Measurements from ENCODE around the gene F5. TPM values are rescaled to one million over a fixed set of nuclear protein-coding genes. Genes with fewer than 3 reads are reported as not detected.

F5 gene
- total RNA-seq, 1 experiment from 2014 or later, result not detected

- Histone ChIP-seq H3K36me3 (replicated peaks; ENCODE audit: control insufficient read depth, insufficient read depth, low read length) (no peaks in the 10 kb centered on the region), H3K27me3 (ENCODE audit: control insufficient read depth, insufficient read depth, low read length) (no peaks in the 10 kb centered on the region), H3K4me3 (ENCODE audit: insufficient read depth, low read depth, low read length) (no peak overlapping the region)
- no peak for DNase-seq
Observed at GRCh38 chr1:169494343-169494742, 91.9 kb downstream of the F5 start.

DNA sequence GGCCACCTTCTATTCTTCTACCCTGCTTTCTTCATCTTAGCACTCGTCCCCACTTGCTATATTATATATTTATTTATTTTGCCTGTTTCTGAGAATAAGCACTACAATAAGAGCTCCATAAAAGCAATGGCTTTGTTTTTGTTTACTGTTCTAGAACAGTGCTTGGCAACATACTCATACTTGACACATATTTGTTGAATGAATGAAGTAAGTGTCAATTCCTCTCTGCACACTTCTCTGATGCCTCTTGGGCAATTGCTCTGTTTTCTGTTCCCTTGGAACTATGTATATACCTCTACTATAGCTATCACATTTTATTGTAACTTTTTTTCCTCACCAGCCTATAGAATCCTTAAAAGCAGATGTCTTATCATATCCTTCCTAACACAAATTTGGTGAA is 93.0 kb downstream of the F5 start:
- no peak overlapping the region for H3K4me3 ChIP-seq (ENCODE audit: insufficient read depth, low read depth, low read length)
- DNase-seq, result no peak
- H3K27me3 ChIP-seq (ENCODE audit: control insufficient read depth, insufficient read depth, low read length), result no peaks in the 10 kb centered on the region
- no peaks in the 10 kb centered on the region for H3K36me3 ChIP-seq (replicated peaks; ENCODE audit: control insufficient read depth, insufficient read depth, low read length)

GRCh38 chr1:169491845-169492281 is 94.4 kb downstream of the F5 start:
- no peak for DNase-seq
- no peaks in the 10 kb centered on the region for H3K27me3 ChIP-seq (ENCODE audit: control insufficient read depth, insufficient read depth, low read length)
- H3K4me3 ChIP-seq (ENCODE audit: insufficient read depth, low read depth, low read length), result no peak overlapping the region
- H3K36me3 ChIP-seq (replicated peaks; ENCODE audit: control insufficient read depth, insufficient read depth, low read length), result no peaks in the 10 kb centered on the region

- no peak overlapping the region for H3K4me3 ChIP-seq (ENCODE audit: insufficient read depth, low read depth, low read length)
- no peak for DNase-seq
- no peaks in the 10 kb centered on the region for H3K27me3 ChIP-seq (ENCODE audit: control insufficient read depth, insufficient read depth, low read length)
- H3K36me3 ChIP-seq (replicated peaks; ENCODE audit: control insufficient read depth, insufficient read depth, low read length), result no peaks in the 10 kb centered on the region
Observed at GRCh38 chr1:169488157-169488556, 98.1 kb downstream of the F5 start.

GRCh38 chr1:169487561-169487960 is 98.7 kb downstream of the F5 start:
- no peak for DNase-seq
- H3K4me3 ChIP-seq (ENCODE audit: insufficient read depth, low read depth, low read length), result no peak overlapping the region
- H3K36me3 ChIP-seq (replicated peaks; ENCODE audit: control insufficient read depth, insufficient read depth, low read length), result no peaks in the 10 kb centered on the region
- H3K27me3 ChIP-seq (ENCODE audit: control insufficient read depth, insufficient read depth, low read length), result no peaks in the 10 kb centered on the region

- Histone ChIP-seq H3K4me3 (ENCODE audit: insufficient read depth, low read depth, low read length) (no peak overlapping the region; the same call in 1 of the 2 replicates), H3K36me3 (replicated peaks; ENCODE audit: control insufficient read depth, insufficient read depth, low read length) (no peaks in the 10 kb centered on the region), H3K27me3 (ENCODE audit: control insufficient read depth, insufficient read depth, low read length) (no peaks in the 10 kb centered on the region)
- DNase-seq, result no peak
Observed at GRCh38 chr1:169487133-169487532, 99.1 kb downstream of the F5 start.

DNA sequence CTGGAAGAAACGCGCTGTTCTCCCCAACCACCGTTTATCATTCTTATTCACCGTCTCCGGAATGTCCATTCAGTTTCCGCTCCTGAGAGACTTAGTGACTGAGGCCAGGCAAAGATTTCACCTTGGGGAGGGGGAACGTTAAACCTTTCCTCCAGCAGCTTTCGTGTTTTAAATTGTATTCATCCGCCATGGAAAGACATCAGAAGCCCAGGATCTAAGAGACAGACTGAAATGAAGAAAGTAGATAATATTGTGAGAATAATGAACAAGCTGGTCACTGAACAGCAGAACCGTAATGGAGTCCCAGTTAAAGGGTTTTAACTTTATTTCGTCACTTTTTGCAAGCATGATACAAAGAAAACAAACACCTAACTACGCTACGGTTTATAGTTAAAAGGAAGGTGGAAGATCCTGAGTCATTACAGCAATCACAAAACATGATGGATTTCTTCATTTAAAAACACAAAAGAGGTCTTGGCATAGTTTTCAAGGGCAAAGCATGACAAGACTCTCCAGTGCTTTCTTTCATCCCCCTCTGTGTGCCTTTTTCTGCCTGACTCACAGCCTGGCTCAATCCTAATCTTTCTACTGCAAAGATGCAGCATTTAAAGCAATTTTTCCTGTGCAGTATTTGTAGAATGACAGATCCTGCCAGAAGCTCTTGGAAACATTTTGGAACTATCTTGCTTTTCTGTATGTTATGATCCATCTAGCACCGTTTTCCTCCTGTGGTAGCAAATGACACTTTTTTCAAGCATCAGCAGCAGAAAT is 99.8 kb downstream of the F5 start:
- Histone ChIP-seq H3K4me3 (ENCODE audit: insufficient read depth, low read depth, low read length) (peak overlapping the region; percentile 66), H3K27me3 (ENCODE audit: control insufficient read depth, insufficient read depth, low read length) (no peaks in the 10 kb centered on the region), H3K36me3 (replicated peaks; ENCODE audit: control insufficient read depth, insufficient read depth, low read length) (no peaks in the 10 kb centered on the region)
- DNase-seq, result peak; percentile 19

DNA sequence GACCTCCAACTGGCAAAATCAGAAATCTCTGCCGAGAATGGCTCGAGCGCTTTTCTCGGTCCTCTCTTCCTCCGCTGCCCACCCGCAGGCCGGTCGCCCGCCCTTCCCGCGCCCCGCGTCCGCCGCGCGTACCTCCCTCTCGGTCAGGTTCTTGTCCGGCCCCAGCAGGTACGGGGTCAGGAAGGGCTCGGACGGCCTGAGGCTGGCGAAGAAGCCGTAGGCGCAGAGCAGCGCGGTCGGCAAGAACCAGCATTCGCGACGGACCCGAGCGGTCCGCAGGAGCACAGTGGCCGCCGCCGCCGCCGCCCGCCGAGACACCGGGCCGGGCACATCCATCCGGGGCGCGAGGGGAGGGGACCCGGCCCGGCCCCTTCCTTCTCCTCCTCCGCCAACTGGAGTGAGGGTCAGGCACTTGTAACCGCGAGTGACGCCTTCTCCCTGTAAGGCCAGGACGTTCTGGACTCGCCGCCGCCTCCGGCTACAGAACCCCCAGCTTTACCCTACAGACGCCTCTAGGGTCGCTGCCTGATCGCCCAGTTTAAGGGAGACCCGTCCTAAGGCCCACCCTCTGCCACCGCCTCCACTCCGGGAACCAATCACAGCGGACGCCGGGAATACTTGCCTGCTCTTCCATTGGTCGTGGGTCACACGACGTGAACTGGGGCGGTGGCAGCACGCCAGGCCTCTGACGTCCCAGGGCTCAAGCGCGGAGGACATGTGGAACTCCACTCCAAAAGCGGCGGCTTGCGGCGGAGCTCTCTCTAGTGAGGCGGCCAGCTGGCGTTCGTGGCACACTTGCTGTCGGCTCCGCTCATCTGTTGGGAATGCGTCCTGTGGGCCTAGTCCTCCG is 100.6 kb downstream of the F5 start, which contains the start of gene SLC19A2:
SLC19A2 (minus strand) TSS at position 514 of the 850 bp plus-strand sequence; CDS start at position 336, 178 bp downstream.
- no peaks in the 10 kb centered on the region for H3K27me3 ChIP-seq (ENCODE audit: control insufficient read depth, insufficient read depth, low read length)
- H3K4me3 ChIP-seq (ENCODE audit: insufficient read depth, low read depth, low read length), result peak within 1 kb of the TSS; percentile 66
- H3K36me3 ChIP-seq (replicated peaks; ENCODE audit: control insufficient read depth, insufficient read depth, low read length), result no peaks in the 10 kb centered on the region
- peak; percentile 96 for DNase-seq

GRCh38 chr1:169484683-169485430 is 101.4 kb downstream of the F5 start:
- Histone ChIP-seq H3K36me3 (replicated peaks; ENCODE audit: control insufficient read depth, insufficient read depth, low read length) (no peaks in the 10 kb centered on the region), H3K4me3 (ENCODE audit: insufficient read depth, low read depth, low read length) (peak overlapping the region; percentile 66), H3K27me3 (ENCODE audit: control insufficient read depth, insufficient read depth, low read length) (no peaks in the 10 kb centered on the region)
- DNase-seq, result peak; percentile 21

- H3K36me3 ChIP-seq (replicated peaks; ENCODE audit: control insufficient read depth, insufficient read depth, low read length), result no peaks in the 10 kb centered on the region
- no peaks in the 10 kb centered on the region for H3K27me3 ChIP-seq (ENCODE audit: control insufficient read depth, insufficient read depth, low read length)
- DNase-seq, result no peak
- no peak overlapping the region for H3K4me3 ChIP-seq (ENCODE audit: insufficient read depth, low read depth, low read length)
Observed at GRCh38 chr1:169484101-169484500, 102.2 kb downstream of the F5 start.

GRCh38 chr1:169483500-169483966 is 102.7 kb downstream of the F5 start:
- Histone ChIP-seq H3K27me3 (ENCODE audit: control insufficient read depth, insufficient read depth, low read length) (no peaks in the 10 kb centered on the region), H3K36me3 (replicated peaks; ENCODE audit: control insufficient read depth, insufficient read depth, low read length) (no peaks in the 10 kb centered on the region), H3K4me3 (ENCODE audit: insufficient read depth, low read depth, low read length) (no peak overlapping the region)
- no peak for DNase-seq

- Histone ChIP-seq H3K4me3 (ENCODE audit: insufficient read depth, low read depth, low read length) (no peak overlapping the region), H3K27me3 (ENCODE audit: control insufficient read depth, insufficient read depth, low read length) (no peaks in the 10 kb centered on the region), H3K36me3 (replicated peaks; ENCODE audit: control insufficient read depth, insufficient read depth, low read length) (peaks cover 3% of the 10 kb centered on the region; the same call in 1 of the 2 replicates)
- no peak for DNase-seq
Observed at GRCh38 chr1:169479363-169480066, 106.8 kb downstream of the F5 start.

DNA sequence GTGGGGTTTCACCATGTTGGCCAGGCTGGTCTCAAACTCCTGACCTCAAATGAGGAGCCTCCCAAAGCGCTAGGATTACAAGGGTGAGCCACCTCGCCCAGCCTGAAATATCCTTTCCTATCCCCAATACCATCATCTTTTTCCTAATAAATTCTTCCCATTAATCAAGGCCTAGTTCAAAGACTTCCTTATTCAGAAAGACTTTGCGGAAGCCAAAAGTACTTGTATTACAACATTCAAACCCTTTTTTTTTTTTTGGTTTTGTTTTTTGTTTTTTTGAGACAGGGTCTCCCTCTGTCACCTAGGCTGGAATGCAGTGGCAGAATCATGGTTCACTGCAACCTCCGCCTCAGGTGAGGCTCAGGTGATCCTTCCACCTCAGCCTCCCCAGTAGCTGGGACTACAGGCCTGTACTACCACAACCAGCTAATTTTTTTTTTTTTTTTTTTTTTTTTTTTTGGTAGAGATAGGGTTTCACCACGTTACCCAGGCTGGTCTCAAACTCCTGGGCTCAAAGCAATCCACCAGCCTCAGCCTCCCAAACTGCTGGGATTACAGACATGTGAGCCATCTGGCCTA is 108.1 kb downstream of the F5 start:
- peaks cover 3% of the 10 kb centered on the region; the same call in 1 of the 2 replicates for H3K36me3 ChIP-seq (replicated peaks; ENCODE audit: control insufficient read depth, insufficient read depth, low read length)
- no peaks in the 10 kb centered on the region for H3K27me3 ChIP-seq (ENCODE audit: control insufficient read depth, insufficient read depth, low read length)
- no peak overlapping the region for H3K4me3 ChIP-seq (ENCODE audit: insufficient read depth, low read depth, low read length)
- DNase-seq, result no peak
